SK-N-SH (cell line): ENCODE data around the gene TMEM131. TPM values are rescaled to one million over a fixed set of nuclear protein-coding genes. Genes with fewer than 3 reads are reported as not detected.

Experiments used
- CTCF ChIA-PET: fragments of 300-600, 350-600 bp; formaldehyde crosslinking; extraction: SDS; loops from one replicate; lab custom pipeline; 2021; lab: Yijun Ruan, JAX
- POLR2A ChIA-PET: fragments of 350-600 bp; sonication (Branson Sonifier 250); formaldehyde crosslinking; extraction: SDS; loops from one replicate; lab custom pipeline; 2020; ENCODE audit warnings: antibody characterized with exemption, inconsistent platforms; lab: Yijun Ruan, JAX
- DNase-seq: peaks from one replicate; pipeline ENCODE4 v3.0.0; 2012
- H2AFZ ChIP-seq: fragments of 200-600 bp; sonication (generic); 2 replicates; pipeline ENCODE4 v1.8.1; 2016; ENCODE audit warnings: antibody characterized with exemption, mild to moderate bottlenecking, low read depth
- H3F3A ChIP-seq: fragments of 200-600 bp; sonication (generic); replicated peaks from 2 replicates; pipeline ENCODE3; 2016; ENCODE audit warnings: antibody characterized with exemption, mild to moderate bottlenecking; ENCODE audit not compliant: insufficient read depth
- H3K27ac ChIP-seq, 2 experiments: fragments of 200-500 bp in 1 of 2; fragments of 200-600 bp in 1 of 2; sonication (Bioruptor generic) in 1 of 2; sonication (generic), shearing (Covaris generic) in 1 of 2; 2 replicates each; pipeline versions ENCODE4 v1.5.1 to v1.6.1; 2014 to 2016; ENCODE audit warnings: low read depth in 2 of 2, inconsistent platforms in 1 of 2, low read length in 1 of 2, mild to moderate bottlenecking in 1 of 2, mixed read lengths in 1 of 2
- H3K27me3 ChIP-seq: fragments of 200-600 bp; sonication (generic), shearing (Covaris generic); 2 replicates; pipeline ENCODE4 v1.6.1; 2016; ENCODE audit warnings: mixed run types; ENCODE audit not compliant: insufficient read depth
- H3K36me3 ChIP-seq, 2 experiments: fragments of 200-500 bp in 1 of 2; fragments of 200-600 bp in 1 of 2; sonication (Bioruptor generic) in 1 of 2; sonication (generic) in 1 of 2; replicated peaks in 1 of 2; 2 replicates each; pipeline versions ENCODE3 to v1.5.1; 2014 to 2016; ENCODE audit warnings: low read length in 1 of 2, mild to moderate bottlenecking in 1 of 2; ENCODE audit not compliant: insufficient read depth in 2 of 2, control insufficient read depth in 1 of 2
- H3K4me1 ChIP-seq, 2 experiments: fragments of 200-500 bp in 1 of 2; fragments of 200-600 bp in 1 of 2; sonication (Bioruptor generic) in 1 of 2; sonication (generic), shearing (Covaris generic) in 1 of 2; 2 replicates each; pipeline versions ENCODE4 v1.5.1 to v1.6.1; 2014 to 2016; ENCODE audit warnings: low read depth in 1 of 2, low read length in 1 of 2, mixed run types in 1 of 2; ENCODE audit not compliant: insufficient read depth in 2 of 2, control insufficient read depth in 1 of 2
- H3K4me2 ChIP-seq: fragments of 200-600 bp; sonication (generic), shearing (Covaris generic); 2 replicates; pipeline ENCODE4 v1.6.1; 2017; ENCODE audit warnings: mixed run types
- H3K4me3 ChIP-seq, 2 experiments: fragments of 200-500 bp in 1 of 2; fragments of 200-600 bp in 1 of 2; sonication (Bioruptor generic) in 1 of 2; sonication (generic), shearing (Covaris generic) in 1 of 2; 2 replicates each; pipeline versions ENCODE4 v1.5.1 to v1.8.1; 2014 to 2016; ENCODE audit warnings: low read depth in 2 of 2, inconsistent platforms in 1 of 2, low read length in 1 of 2, mild to moderate bottlenecking in 1 of 2, mixed read lengths in 1 of 2, moderate library complexity in 1 of 2
- H3K79me2 ChIP-seq: fragments of 200-600 bp; sonication (generic); 2 replicates; pipeline ENCODE4 v1.8.1; 2017; ENCODE audit warnings: mild to moderate bottlenecking; ENCODE audit not compliant: insufficient read depth
- H3K9ac ChIP-seq: fragments of 200-600 bp; sonication (generic); 2 replicates; pipeline ENCODE4 v1.6.1; 2017; ENCODE audit warnings: mixed run types
- H3K9me2 ChIP-seq: fragments of 200-600 bp; sonication (generic); 2 replicates; pipeline ENCODE4 v1.6.1; 2017; ENCODE audit warnings: mixed run types
- H3K9me3 ChIP-seq: fragments of 200-600 bp; sonication (generic); 2 replicates; pipeline ENCODE4 v1.6.1; 2017; ENCODE audit warnings: mixed run types, mild to moderate bottlenecking, moderate library complexity
- H4K20me1 ChIP-seq: fragments of 200-600 bp; sonication (generic); 2 replicates; pipeline ENCODE4 v1.6.1; 2017; ENCODE audit warnings: mild to moderate bottlenecking, mixed run types; ENCODE audit not compliant: insufficient read depth
- EP300 ChIP-seq, 2 experiments: IDR thresholded peaks; 2 replicates each; pipeline versions ENCODE4 v1.4.0 to v1.6.1; 2012; ENCODE audit warnings: borderline replicate concordance in 1 of 2, low read depth in 1 of 2, low read length in 1 of 2
- FOXJ3 ChIP-seq: sonication (generic); formaldehyde crosslinking; IDR thresholded peaks from 2 replicates; pipeline ENCODE4 v1.5.1; 2020; ENCODE audit warnings: mild to moderate bottlenecking, missing genetic modification reagents
- FOXM1 ChIP-seq: IDR thresholded peaks from 2 replicates; pipeline ENCODE4 v1.4.0; 2012; ENCODE audit warnings: low read depth, mild to moderate bottlenecking
- GABPA ChIP-seq: IDR thresholded peaks from 2 replicates; pipeline ENCODE4 v1.4.0; 2012; ENCODE audit warnings: low read depth, mild to moderate bottlenecking
- IRF3 ChIP-seq: fragments of 150-350 bp; IDR thresholded peaks from 2 replicates; pipeline ENCODE4 v1.6.1; 2016; ENCODE audit warnings: mild to moderate bottlenecking, low read depth, low read length
- JUND ChIP-seq: IDR thresholded peaks from 2 replicates; pipeline ENCODE4 v1.4.0; 2012
- MEF2A ChIP-seq: IDR thresholded peaks from 2 replicates; pipeline ENCODE4 v1.4.0; 2012; ENCODE audit warnings: low read depth, borderline replicate concordance
- NRF1 ChIP-seq: IDR thresholded peaks from 2 replicates; pipeline ENCODE4 v1.6.1; 2012; ENCODE audit warnings: low read depth, mild to moderate bottlenecking, low read length
- REST ChIP-seq: IDR thresholded peaks from 2 replicates; pipeline ENCODE4 v1.6.1; 2012; ENCODE audit warnings: mild to moderate bottlenecking, low read depth, low read length, moderate library complexity
- RFX5 ChIP-seq: IDR thresholded peaks from 2 replicates; pipeline ENCODE4 v1.6.1; 2012; ENCODE audit warnings: mild to moderate bottlenecking, improper control_type of control experiment, low read length
- SMC3 ChIP-seq: IDR thresholded peaks from 2 replicates; pipeline ENCODE4 v1.6.1; 2012; ENCODE audit warnings: low read depth, low read length, improper control_type of control experiment
- TAF1 ChIP-seq: IDR thresholded peaks from 2 replicates; pipeline ENCODE4 v1.6.1; 2012; ENCODE audit warnings: low read depth, mild to moderate bottlenecking, low read length, moderate library complexity, borderline replicate concordance
- TCF12 ChIP-seq: IDR thresholded peaks from 2 replicates; pipeline ENCODE4 v1.4.0; 2012
- TEAD4 ChIP-seq: IDR thresholded peaks from 2 replicates; pipeline ENCODE4 v1.4.0; 2012; ENCODE audit warnings: mild to moderate bottlenecking, borderline replicate concordance; ENCODE audit not compliant: insufficient read depth
- USF1 ChIP-seq: IDR thresholded peaks from 2 replicates; pipeline ENCODE4 v1.4.0; 2012; ENCODE audit warnings: low read depth, borderline replicate concordance
- YY1 ChIP-seq: IDR thresholded peaks from 2 replicates; pipeline ENCODE4 v1.4.0; 2012; ENCODE audit warnings: low read depth, mild to moderate bottlenecking
- WGBS: methylation state at CpG from one replicate; pipeline ENCODE4 v1.1.6; 2017; ENCODE audit warnings: low lambda C conversion rate; 5-methylcytosine and 5-hydroxymethylcytosine counted together
- polyA plus RNA-seq, 3 experiments: library from polyadenylated mRNA; depleted of rRNA; stranded (reverse); fragments of >200 nt; gene quantifications; 2 replicates each; pipeline ENCODE4 v1.2.3, GENCODE V29; 2012
- TF ChIP-seq, protein P1 (sequence below): IDR thresholded peaks from 2 replicates; pipeline ENCODE4 v1.4.0; 2012; ENCODE audit warnings: low read depth
- TF ChIP-seq, protein P2 (sequence below): fragments of 200-600 bp; sonication (generic); IDR thresholded peaks from 2 replicates; pipeline ENCODE4 v1.6.1; 2017; ENCODE audit warnings: antibody characterized with exemption, mild to moderate bottlenecking, moderate library complexity

Gene TMEM131
- polyA plus RNA-seq, 1 of the 3 experiments (the other 2 are of a cell fraction) = 9.1 TPM

DNA sequence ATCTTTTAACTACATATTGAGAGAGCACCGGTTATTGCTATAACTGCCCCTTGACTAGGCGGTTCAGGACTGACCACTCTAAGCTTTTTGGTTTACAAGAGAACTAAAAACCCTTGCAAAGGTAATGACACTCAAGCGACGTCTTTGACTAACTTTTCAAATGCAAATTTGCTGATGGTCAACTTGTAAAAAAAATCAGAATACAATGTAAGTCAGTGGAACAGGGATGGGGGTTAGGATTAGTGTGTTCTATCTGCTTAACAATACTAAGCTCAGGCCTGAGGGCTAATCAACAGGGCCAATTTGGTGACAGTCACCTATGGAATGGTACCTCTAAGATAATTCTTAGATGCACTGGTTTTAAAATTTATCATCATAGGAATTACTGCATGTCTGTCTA lies 225.3 kb downstream of the TMEM131 start:
- no peak overlapping the region for H3K4me3 ChIP-seq
- POLR2A ChIA-PET = no interaction called here
- CTCF ChIA-PET = interaction anchor here (1.6 kb wide), 1 partner anchor 614 kb away, joined by 3 read pairs; no protein-coding TSS in a partner anchor
- no peak for DNase-seq
- 76% methylated on average over 4 of the region's 4 CpGs for WGBS
- TF ChIP-seq EP300 (IDR thresholded peaks at IDR 0.05; ENCODE audit: borderline replicate concordance in 1 of 2, low read depth in 1 of 2, low read length in 1 of 2) (no peak), JUND (no peak), FOXM1 (no peak), RFX5 (no peak), FOXJ3 (CRISPR knock-in tag) (no peak), YY1 (no peak), USF1 (no peak), REST (no peak), GABPA (no peak), MEF2A (no peak), NRF1 (no peak), SMC3 (no peak), IRF3 (no peak), TEAD4 (no peak), TAF1 (no peak), TCF12 (no peak)
- TF ChIP-seq, protein P1, sequence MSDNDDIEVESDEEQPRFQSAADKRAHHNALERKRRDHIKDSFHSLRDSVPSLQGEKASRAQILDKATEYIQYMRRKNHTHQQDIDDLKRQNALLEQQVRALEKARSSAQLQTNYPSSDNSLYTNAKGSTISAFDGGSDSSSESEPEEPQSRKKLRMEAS = no peak
- TF ChIP-seq, protein P2, sequence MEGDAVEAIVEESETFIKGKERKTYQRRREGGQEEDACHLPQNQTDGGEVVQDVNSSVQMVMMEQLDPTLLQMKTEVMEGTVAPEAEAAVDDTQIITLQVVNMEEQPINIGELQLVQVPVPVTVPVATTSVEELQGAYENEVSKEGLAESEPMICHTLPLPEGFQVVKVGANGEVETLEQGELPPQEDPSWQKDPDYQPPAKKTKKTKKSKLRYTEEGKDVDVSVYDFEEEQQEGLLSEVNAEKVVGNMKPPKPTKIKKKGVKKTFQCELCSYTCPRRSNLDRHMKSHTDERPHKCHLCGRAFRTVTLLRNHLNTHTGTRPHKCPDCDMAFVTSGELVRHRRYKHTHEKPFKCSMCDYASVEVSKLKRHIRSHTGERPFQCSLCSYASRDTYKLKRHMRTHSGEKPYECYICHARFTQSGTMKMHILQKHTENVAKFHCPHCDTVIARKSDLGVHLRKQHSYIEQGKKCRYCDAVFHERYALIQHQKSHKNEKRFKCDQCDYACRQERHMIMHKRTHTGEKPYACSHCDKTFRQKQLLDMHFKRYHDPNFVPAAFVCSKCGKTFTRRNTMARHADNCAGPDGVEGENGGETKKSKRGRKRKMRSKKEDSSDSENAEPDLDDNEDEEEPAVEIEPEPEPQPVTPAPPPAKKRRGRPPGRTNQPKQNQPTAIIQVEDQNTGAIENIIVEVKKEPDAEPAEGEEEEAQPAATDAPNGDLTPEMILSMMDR = no peak
- TF ChIP-seq, all 33 proteins: peak for 0
- Histone ChIP-seq H4K20me1 (no peaks in the 10 kb centered on the region), H3K9me2 (no peaks in the 10 kb centered on the region), H3K79me2 (no peaks in the 10 kb centered on the region), H3K4me2 (no peak overlapping the region), H3K27ac (no peak overlapping the region), H3K9me3 (no peaks in the 10 kb centered on the region), H3K9ac (no peak overlapping the region), H3K36me3 (peaks cover 8 to 56% of the 10 kb centered on the region in 2 experiments), H3F3A (no peaks in the 10 kb centered on the region), H3K27me3 (no peaks in the 10 kb centered on the region), H2AFZ (no peak overlapping the region), H3K4me1 (no peaks in the 10 kb centered on the region; a peak in 1 of 4 replicates)
